AG09309 (cell line): Measurements from ENCODE around the gene GLRX5.
"Not testable (repeated sequence)": the region's sequence is repeated elsewhere in the genome, so short reads cannot be mapped to it uniquely, and the experiment has no call there.

Source experiments
- DNase-seq: peaks from one replicate; pipeline ENCODE4 v3.0.0-alpha.2; 2010; ENCODE audit warnings: low read depth
- H3K4me3 ChIP-seq: 2 replicates; pipeline ENCODE4 v1.5.1; 2011; ENCODE audit warnings: mild to moderate bottlenecking, low read depth, low read length, moderate library complexity; ENCODE audit not compliant: control insufficient read depth
- TF ChIP-seq, protein P1 (sequence below): IDR thresholded peaks from 2 replicates; pipeline ENCODE4 v1.5.1; 2011; ENCODE audit warnings: mild to moderate bottlenecking, low read depth, low read length, inconsistent platforms; ENCODE audit not compliant: insufficient read depth, control insufficient read depth; ENCODE audit errors: missing control alignments

Gene GLRX5

DNA sequence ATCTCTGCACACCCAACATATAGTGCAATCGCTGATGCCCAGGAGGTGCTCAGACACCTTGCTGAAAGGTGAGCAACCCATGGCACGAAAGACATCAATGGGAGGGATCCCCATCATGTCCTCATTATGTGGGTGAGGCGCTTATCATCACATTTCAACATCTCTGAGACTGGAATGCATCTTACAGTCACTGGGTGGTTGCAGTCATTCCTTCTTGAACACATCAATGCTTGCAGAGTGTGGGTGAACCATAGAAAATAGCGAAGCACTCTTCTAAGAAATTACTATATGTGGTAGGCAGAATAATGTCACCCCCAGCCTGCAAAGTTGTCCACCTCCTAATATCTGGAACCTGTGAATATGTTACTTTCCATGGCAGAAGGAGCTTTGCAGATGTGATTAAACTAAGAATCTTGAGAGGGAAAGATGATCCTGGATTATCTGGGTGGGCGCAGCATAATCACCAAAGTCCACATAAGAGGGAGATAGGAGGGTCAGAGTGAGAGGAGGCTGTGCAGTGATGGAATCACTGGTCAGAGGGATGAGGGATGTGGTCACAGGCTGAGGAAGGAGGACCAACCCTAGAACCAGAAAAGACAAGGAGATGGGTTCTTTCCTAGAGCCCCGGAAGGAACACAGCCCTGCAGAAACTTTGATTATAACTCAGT lies 51.2 kb downstream of the GLRX5 start:
- TF ChIP-seq, protein P1, sequence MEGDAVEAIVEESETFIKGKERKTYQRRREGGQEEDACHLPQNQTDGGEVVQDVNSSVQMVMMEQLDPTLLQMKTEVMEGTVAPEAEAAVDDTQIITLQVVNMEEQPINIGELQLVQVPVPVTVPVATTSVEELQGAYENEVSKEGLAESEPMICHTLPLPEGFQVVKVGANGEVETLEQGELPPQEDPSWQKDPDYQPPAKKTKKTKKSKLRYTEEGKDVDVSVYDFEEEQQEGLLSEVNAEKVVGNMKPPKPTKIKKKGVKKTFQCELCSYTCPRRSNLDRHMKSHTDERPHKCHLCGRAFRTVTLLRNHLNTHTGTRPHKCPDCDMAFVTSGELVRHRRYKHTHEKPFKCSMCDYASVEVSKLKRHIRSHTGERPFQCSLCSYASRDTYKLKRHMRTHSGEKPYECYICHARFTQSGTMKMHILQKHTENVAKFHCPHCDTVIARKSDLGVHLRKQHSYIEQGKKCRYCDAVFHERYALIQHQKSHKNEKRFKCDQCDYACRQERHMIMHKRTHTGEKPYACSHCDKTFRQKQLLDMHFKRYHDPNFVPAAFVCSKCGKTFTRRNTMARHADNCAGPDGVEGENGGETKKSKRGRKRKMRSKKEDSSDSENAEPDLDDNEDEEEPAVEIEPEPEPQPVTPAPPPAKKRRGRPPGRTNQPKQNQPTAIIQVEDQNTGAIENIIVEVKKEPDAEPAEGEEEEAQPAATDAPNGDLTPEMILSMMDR = no peak
- no peak for DNase-seq
- no peak overlapping the region for H3K4me3 ChIP-seq

DNA sequence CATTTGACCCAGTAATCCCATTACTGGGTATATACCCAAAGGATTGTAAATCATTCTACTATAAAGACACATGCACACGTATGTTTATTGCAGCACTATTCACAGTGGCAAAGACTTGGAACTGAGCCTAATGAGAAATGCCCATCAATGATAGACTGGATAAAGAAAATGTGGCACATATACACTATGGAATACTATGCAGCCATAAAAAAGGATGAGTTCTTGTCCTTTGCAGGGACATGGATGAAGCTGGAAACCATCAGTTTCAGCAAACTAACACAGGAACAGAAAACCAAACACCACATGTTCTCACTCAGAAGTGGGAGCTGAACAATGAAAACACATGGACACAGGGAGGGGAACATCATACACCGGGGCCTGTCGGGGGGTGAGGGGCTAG lies 56.3 kb downstream of the GLRX5 start:
- not testable (repeated sequence) for DNase-seq

More for the DNA sequence above, 56.3 kb downstream of the GLRX5 start:
- H3K4me3 ChIP-seq = not testable (repeated sequence)
